SIG-M5 treated with dmso at 0.1 percent for 504 hours (cell line): ENCODE results near the gene HMX3.
A peak's percentile ranks its signal among the peaks of the same experiment; 100 is the strongest.

Experiments
- DNase-seq: peaks from one replicate; lab custom pipeline; 2025; ENCODE audit not compliant: unreplicated experiment; lab: John Stamatoyannopoulos, UW

Gene HMX3

GRCh38 chr10:123134343-123134914 is 1.3 kb upstream of the HMX3 start:
- no peak for DNase-seq

GRCh38 chr10:123134915-123135414 is 805 bp upstream of the HMX3 start:
- no peak for DNase-seq

GRCh38 chr10:123136221-123136805 is 543 bp downstream of the HMX3 start:
- DNase-seq = no peak

- DNase-seq = peak; percentile 20
Observed at GRCh38 chr10:123136806-123137642, 1.3 kb downstream of the HMX3 start.

GRCh38 chr10:123139165-123139520 is 3.4 kb downstream of the HMX3 start:
- DNase-seq = no peak

GRCh38 chr10:123139521-123140163 is 3.9 kb downstream of the HMX3 start:
- DNase-seq = no peak

- DNase-seq = no peak
Observed at GRCh38 chr10:123140164-123140982, 4.6 kb downstream of the HMX3 start.

GRCh38 chr10:123140983-123141390 is 5.2 kb downstream of the HMX3 start:
- DNase-seq = no peak

- DNase-seq = no peak
Observed at GRCh38 chr10:123141791-123142700, 6.3 kb downstream of the HMX3 start.

- DNase-seq = no peak
Observed at GRCh38 chr10:123142701-123143161, 7.0 kb downstream of the HMX3 start.

GRCh38 chr10:123143162-123143824 is 7.5 kb downstream of the HMX3 start:
- DNase-seq = no peak

- no peak for DNase-seq
Observed at GRCh38 chr10:123143825-123144168, 8.0 kb downstream of the HMX3 start.

- DNase-seq = no peak
Observed at GRCh38 chr10:123144697-123145541, 9.1 kb downstream of the HMX3 start.

- DNase-seq = no peak
Observed at GRCh38 chr10:123145542-123146012, 9.8 kb downstream of the HMX3 start.

- no peak for DNase-seq
Observed at GRCh38 chr10:123146013-123146893, 10.5 kb downstream of the HMX3 start.

GRCh38 chr10:123146894-123147634 is 11.3 kb downstream of the HMX3 start:
- no peak for DNase-seq
